Amniotic stem cell (primary cell): ENCODE data around the gene LCE4A.

Experiments
- DNase-seq: peaks from one replicate; lab custom pipeline; 2025; lab: John Stamatoyannopoulos, UW

The LCE4A gene

GRCh38 chr1:152745765-152746444 is 37.9 kb downstream of the LCE4A start:
- no peak for DNase-seq

GRCh38 chr1:152747831-152748230 is 39.9 kb downstream of the LCE4A start:
- DNase-seq = no peak

- no peak for DNase-seq
Measured at GRCh38 chr1:152752225-152752624, 44.3 kb downstream of the LCE4A start.

- DNase-seq = no peak
Measured at GRCh38 chr1:152753586-152753985, 45.6 kb downstream of the LCE4A start.

GRCh38 chr1:152756872-152757271 is 48.9 kb downstream of the LCE4A start:
- DNase-seq = no peak

GRCh38 chr1:152757747-152758146 is 49.8 kb downstream of the LCE4A start, which contains the start of gene KPRP:
KPRP (plus strand) TSS chr1:152758025; CDS start chr1:152759589, 1,564 bp downstream.
- DNase-seq = no peak

- DNase-seq = no peak
Measured at GRCh38 chr1:152758636-152759035, 50.7 kb downstream of the LCE4A start.
